ENCODE results near the gene ACKR4. TPM values are rescaled to one million over a fixed set of nuclear protein-coding genes. Genes with fewer than 3 reads are reported as not detected.

ACKR4 gene
- total RNA-seq, 1 experiment from 2014 or later, result not detected

DNA sequence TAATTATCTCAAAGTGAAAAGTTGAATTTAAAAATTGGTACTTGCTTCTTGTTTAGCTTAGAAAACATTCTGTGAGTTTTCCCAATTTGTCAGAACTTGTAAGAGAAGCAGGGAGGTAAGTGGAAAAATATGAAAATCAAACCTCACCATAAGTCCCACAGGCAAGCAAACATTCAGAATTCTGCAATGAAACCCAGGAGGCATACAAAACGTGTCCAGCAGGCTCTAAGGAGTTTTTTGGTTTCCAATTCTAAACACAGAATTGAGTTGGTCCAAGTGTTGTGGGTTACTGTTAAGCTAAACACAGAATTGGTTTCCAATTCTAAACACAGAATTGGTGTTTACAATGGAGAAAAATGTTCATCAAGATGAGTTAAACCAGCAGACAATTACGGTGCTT lies 27.1 kb upstream of the ACKR4 start:
- no peaks in the 10 kb centered on the region for H3K9me3 ChIP-seq (ENCODE audit: insufficient read depth, low read depth)
- no peak for DNase-seq
- TF ChIP-seq, protein P1, sequence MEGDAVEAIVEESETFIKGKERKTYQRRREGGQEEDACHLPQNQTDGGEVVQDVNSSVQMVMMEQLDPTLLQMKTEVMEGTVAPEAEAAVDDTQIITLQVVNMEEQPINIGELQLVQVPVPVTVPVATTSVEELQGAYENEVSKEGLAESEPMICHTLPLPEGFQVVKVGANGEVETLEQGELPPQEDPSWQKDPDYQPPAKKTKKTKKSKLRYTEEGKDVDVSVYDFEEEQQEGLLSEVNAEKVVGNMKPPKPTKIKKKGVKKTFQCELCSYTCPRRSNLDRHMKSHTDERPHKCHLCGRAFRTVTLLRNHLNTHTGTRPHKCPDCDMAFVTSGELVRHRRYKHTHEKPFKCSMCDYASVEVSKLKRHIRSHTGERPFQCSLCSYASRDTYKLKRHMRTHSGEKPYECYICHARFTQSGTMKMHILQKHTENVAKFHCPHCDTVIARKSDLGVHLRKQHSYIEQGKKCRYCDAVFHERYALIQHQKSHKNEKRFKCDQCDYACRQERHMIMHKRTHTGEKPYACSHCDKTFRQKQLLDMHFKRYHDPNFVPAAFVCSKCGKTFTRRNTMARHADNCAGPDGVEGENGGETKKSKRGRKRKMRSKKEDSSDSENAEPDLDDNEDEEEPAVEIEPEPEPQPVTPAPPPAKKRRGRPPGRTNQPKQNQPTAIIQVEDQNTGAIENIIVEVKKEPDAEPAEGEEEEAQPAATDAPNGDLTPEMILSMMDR (conservative IDR thresholded peaks at IDR 0.05), result no peak
- TF ChIP-seq EZH2 (IDR thresholded peaks at IDR 0.05; ENCODE audit: low read depth), result no peak
- intact Hi-C loops (cut with micrococcal nuclease; ENCODE audit: unreplicated experiment), result no loop called here
- H3K4me3 ChIP-seq, result no peak overlapping the region
- ChIA-PET POLR2A (ENCODE audit: unreplicated experiment) (interaction anchor here (0.7 kb wide), 1 partner anchor 54 kb away, joined by 4 read pairs; no protein-coding TSS in a partner anchor), CTCF (no interaction called here)
- H4K20me1 ChIP-seq (ENCODE audit: insufficient read depth), result no peaks in the 10 kb centered on the region
- no peak overlapping the region for H3K27ac ChIP-seq
- H3K36me3 ChIP-seq (ENCODE audit: low read depth), result no peaks in the 10 kb centered on the region
- no peaks in the 10 kb centered on the region for H3K79me2 ChIP-seq (ENCODE audit: low read depth)
- no peak overlapping the region for H2AFZ ChIP-seq
- no peaks in the 10 kb centered on the region for H3K27me3 ChIP-seq (ENCODE audit: insufficient read depth, low read depth)
- H3K9me2 ChIP-seq (ENCODE audit: insufficient read depth), result no peaks in the 10 kb centered on the region
- H3F3A ChIP-seq (ENCODE audit: insufficient read depth, low read depth), result no peaks in the 10 kb centered on the region
- H3K4me1 ChIP-seq (replicated peaks; ENCODE audit: insufficient read depth), result no peaks in the 10 kb centered on the region
- H3K4me2 ChIP-seq, result no peak overlapping the region
- no TSS peak for BruUV-seq (replicated peaks)

DNA sequence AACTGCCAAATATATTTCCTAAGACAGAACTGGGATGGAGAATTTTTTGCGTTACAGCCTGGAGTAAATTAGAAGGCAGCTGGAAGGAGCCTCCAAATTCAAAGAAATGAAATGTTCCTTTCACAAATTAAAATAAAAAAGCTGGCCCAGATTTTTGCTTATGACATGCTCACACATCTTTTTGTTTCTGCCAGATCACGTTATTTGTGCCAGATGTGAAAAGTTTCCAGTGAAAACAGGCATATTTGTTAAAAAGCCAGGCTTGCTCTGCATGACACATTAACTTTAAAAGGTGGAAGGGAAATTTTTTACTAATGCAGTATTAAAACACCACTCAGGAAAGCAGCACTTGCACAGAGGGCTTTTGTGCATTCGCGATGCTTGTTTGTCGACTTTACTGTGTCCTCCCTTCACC lies 23.3 kb upstream of the ACKR4 start:
- no peaks in the 10 kb centered on the region for H3K4me1 ChIP-seq (replicated peaks; ENCODE audit: insufficient read depth)
- H3K4me3 ChIP-seq, result no peak overlapping the region
- H2AFZ ChIP-seq, result no peak overlapping the region
- no peaks in the 10 kb centered on the region for H3K9me3 ChIP-seq (ENCODE audit: insufficient read depth, low read depth)
- TF ChIP-seq EZH2 (IDR thresholded peaks at IDR 0.05; ENCODE audit: low read depth), result no peak
- TF ChIP-seq, protein P1 (conservative IDR thresholded peaks at IDR 0.05), result no peak
- no peaks in the 10 kb centered on the region for H3K36me3 ChIP-seq (ENCODE audit: low read depth)
- no peaks in the 10 kb centered on the region for H4K20me1 ChIP-seq (ENCODE audit: insufficient read depth)
- ChIA-PET CTCF (no interaction called here), POLR2A (ENCODE audit: unreplicated experiment) (no interaction called here)
- no peaks in the 10 kb centered on the region for H3K9me2 ChIP-seq (ENCODE audit: insufficient read depth)
- no peak overlapping the region for H3K4me2 ChIP-seq
- intact Hi-C loops (cut with micrococcal nuclease; ENCODE audit: unreplicated experiment), result no loop called here
- no peak overlapping the region for H3K27ac ChIP-seq
- no peaks in the 10 kb centered on the region for H3F3A ChIP-seq (ENCODE audit: insufficient read depth, low read depth)
- BruUV-seq (replicated peaks), result no TSS peak
- H3K27me3 ChIP-seq (ENCODE audit: insufficient read depth, low read depth), result no peaks in the 10 kb centered on the region
- no peak for DNase-seq
- no peaks in the 10 kb centered on the region for H3K79me2 ChIP-seq (ENCODE audit: low read depth)

DNA sequence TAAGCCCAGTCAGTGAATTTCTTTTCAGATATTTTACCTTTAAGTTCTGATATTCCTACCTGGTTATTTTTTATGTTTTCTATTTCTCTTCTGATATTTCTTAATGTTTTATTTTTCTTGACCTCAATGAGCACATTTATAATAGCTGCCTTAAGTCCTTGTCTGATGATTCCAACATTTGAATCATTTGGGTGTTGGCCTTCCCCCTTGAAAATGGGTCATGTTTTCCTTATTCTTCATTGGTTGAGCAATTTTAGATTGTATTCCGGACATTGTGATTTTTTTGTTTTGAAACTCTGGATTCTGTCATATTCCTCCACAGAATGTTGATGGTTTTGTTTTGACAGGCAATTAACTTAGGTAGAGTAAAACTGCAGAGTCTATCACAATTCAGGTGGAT lies 9.7 kb upstream of the ACKR4 start:
- CTCF ChIA-PET, result no interaction called here
- H3K36me3 ChIP-seq (ENCODE audit: low read depth), result no peaks in the 10 kb centered on the region
- H3F3A ChIP-seq (ENCODE audit: insufficient read depth, low read depth), result no peaks in the 10 kb centered on the region
- TF ChIP-seq EZH2 (IDR thresholded peaks at IDR 0.05; ENCODE audit: low read depth), result no peak
- TF ChIP-seq, protein P1 (conservative IDR thresholded peaks at IDR 0.05), result no peak
- POLR2A ChIA-PET (ENCODE audit: unreplicated experiment), result no interaction called here
- no peak overlapping the region for H3K4me2 ChIP-seq
- intact Hi-C loops (cut with micrococcal nuclease; ENCODE audit: unreplicated experiment), result no loop called here
- H3K4me1 ChIP-seq (replicated peaks; ENCODE audit: insufficient read depth), result no peaks in the 10 kb centered on the region
- H3K79me2 ChIP-seq (ENCODE audit: low read depth), result no peaks in the 10 kb centered on the region
- H3K4me3 ChIP-seq, result no peak overlapping the region
- no peaks in the 10 kb centered on the region for H3K9me3 ChIP-seq (ENCODE audit: insufficient read depth, low read depth)
- DNase-seq, result no peak
- H4K20me1 ChIP-seq (ENCODE audit: insufficient read depth), result no peaks in the 10 kb centered on the region
- H3K9me2 ChIP-seq (ENCODE audit: insufficient read depth), result no peaks in the 10 kb centered on the region
- H2AFZ ChIP-seq, result no peak overlapping the region
- no peak overlapping the region for H3K27ac ChIP-seq
- no TSS peak for BruUV-seq (replicated peaks)
- H3K27me3 ChIP-seq (ENCODE audit: insufficient read depth, low read depth), result no peaks in the 10 kb centered on the region

Data from PC-9 (cell line).